GM18909 (cell line): ENCODE measurements around the gene SERPINF2.
"Not testable (repeated sequence)": the region's sequence is repeated elsewhere in the genome, so short reads cannot be mapped to it uniquely, and the experiment has no call there.

Experiments
- ATAC-seq: cut with Tn5 transposase; IDR thresholded peaks from one replicate; pipeline ENCODE4 v1.9.1; 2021; ENCODE audit warnings: mild to moderate bottlenecking; ENCODE audit not compliant: unreplicated experiment, poor library complexity

The SERPINF2 gene

GRCh38 chr17:1783834-1784611 is 41.4 kb downstream of the SERPINF2 start:
- no peak for ATAC-seq

DNA sequence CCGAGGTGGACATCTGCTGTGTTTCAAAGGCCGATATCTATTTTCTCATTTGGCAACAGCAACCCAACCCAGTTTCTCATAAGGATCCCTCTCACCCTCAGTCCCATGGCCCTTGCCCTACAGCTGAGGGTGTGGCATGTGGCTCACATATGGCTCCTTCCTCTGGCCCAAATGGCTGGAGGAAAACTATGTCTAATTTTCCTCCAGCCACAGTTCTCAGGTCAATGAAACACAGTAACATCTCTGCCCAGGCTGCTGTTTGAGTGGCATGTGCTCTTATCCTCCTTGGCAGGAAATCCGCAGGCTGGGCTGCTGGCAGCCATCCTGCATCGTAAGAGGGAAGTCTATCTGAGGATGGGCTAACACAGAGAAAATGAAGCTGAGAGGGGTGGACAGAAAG is 43.3 kb downstream of the SERPINF2 start:
- no peak for ATAC-seq

DNA sequence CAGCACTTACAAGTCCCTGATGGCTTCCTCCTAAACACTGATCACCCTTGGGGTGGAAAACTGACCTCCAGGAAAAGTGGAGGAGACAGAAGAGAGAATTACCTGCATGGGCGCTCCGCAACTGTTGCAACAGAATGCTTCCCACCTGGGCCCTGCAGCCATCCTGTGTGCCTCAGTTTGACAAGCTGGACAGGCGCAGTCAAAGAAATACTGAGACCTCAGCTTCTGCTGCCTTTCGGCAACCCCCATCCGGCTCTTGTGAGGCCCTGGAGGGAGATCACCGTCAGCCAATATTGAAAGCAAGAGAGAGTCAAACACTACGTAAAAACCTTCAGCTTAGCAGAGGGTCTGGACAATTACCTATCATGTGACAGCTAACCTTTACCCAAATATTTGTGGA is 44.0 kb downstream of the SERPINF2 start:
- no peak for ATAC-seq

DNA sequence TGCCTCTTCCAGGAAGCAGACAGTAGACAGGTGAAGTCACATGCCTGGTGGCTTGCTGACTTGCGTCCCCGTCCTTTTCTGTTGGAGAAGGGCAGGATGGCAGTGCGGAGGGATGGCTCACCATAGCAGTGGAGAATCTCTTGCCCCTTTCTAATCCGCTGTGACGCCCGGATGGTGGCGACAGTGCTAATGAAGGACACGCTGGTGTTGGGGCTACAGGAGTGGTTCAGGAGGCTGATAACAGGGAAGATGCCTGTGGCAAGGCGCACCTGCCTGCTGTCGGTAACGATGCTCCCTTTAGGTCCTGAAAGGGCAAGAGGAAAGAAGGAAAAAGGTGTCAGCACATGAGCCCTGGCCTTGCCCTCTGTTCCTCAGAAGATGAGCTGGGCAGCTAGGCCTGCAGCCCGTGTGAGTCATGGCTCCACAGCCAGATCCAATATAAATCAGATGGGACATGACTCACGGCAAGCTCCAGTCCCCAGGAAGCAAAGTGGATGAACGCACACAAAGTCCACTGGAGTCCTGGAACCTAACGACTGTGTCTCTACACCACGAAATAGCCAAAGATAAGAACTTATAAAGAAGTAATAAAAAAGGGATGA is 44.7 kb downstream of the SERPINF2 start:
- ATAC-seq = no peak

GRCh38 chr17:1789936-1790335 is 47.3 kb downstream of the SERPINF2 start:
- ATAC-seq = no peak

- no peak for ATAC-seq
Measured at GRCh38 chr17:1792495-1793446, 50.1 kb downstream of the SERPINF2 start.

DNA sequence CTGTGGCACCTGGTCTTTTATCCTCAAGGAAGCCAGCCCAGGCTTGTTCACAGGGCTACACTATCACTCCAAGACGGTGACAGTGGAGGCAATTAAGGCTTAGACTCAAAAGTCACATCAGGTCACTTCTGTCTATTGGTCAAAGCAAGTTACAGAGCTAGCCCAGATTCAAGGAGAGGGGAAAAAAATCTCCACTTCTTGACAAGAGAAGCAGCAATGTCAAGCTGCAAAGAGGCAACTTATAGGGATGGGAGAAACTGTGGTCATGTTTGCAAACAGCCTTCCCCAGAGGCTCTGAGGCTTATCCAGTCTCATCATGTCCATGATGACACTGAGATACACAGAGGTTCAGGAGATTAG is 50.8 kb downstream of the SERPINF2 start:
- no peak for ATAC-seq

DNA sequence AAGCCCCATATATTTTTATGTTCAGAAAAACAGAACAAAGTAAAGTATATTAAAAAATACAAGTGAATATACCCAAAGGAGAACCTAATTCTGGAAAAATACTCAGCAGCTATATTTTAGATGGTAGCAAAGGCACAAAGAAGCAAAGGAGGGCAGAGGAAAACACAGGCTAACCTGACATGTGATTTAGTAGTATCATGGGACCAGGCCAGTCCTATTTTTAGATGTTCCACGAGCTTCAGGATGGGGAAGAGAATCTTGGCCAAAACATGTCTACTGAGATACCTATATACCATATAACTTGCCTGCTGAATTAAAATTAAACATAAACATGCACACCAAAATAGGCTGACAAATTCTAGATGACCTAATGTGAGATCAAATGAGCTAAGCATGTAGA is 54.1 kb downstream of the SERPINF2 start:
- no peak for ATAC-seq

GRCh38 chr17:1797323-1797722 is 54.7 kb downstream of the SERPINF2 start:
- ATAC-seq = no peak

- not testable (repeated sequence) for ATAC-seq
Measured at GRCh38 chr17:1797846-1798245, 55.2 kb downstream of the SERPINF2 start.

DNA sequence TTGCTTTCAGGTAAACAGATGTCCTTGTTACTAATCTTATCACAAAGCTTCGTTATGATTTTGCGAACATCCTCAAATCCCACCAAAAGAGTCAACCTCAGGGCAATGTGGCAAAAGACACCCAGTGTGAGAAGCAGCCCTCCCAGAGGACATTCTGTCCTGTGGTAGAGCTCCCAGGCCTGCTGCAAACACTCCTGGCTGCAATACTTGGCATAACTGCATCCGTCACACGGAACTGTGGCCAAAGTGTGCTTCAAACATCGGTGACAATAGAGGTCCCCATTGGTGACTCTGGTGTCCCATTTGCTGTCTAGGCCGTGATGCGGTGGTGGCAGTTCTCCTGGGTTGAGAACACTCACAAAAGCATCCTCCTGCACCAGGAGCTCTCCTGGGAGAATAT is 57.6 kb downstream of the SERPINF2 start:
- ATAC-seq = no peak

DNA sequence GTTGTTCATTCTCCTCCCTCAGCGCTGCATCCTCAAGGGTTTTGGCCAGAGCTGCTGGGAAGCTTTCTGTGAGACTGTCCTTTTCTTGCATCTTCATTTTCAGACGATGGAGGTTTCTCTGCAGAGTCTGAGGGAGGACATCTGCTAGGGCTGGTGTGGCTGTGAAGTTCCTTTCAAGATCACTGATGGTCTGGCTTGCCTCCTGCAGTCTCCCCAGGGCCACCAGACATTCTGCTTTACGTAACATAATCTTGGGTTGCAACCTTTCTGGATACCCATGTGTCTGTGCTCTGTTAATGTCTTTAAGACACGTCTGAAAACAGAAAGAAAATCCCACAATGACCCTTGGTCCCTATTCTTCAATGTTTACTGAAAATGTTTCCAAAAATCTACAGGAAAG is 58.0 kb downstream of the SERPINF2 start:
- no peak for ATAC-seq

DNA sequence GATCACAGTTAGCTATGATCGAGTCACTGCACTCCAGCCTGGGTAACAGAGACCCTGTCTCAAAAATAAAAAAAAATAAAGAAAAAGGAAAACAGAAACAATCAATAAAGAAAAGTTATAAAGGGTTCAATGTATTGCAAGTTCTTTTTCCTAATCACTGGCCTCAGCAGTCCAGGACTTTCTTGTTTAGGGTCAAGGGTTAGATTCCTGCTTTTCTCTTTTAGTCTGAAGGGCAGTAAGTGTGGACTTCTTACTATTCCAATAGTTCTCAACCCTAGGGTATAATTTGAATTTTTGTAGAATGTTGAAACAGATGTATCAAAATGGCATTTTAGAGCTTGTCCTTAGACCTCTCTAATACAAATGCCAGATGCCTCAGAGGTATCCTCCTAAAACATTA is 59.8 kb downstream of the SERPINF2 start:
- ATAC-seq = no peak

DNA sequence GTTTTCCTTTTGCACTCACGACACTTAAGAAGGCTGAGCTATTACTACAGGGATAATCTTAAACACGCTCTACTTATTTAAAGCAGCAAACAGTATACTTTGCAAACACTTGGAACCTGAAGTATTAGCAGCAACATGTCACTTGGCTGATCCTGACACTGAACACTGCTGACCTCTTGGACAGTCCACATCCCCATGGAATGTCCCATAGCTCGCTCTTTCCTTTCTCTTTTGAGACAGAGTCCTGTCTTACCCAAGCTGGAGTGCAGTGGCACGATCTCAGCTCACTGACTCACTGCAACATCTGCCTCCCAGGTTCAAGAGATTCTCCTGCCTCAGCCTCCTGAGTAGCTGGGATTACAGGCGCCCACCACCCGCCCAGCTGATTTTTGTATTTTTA is 60.6 kb downstream of the SERPINF2 start:
- no peak for ATAC-seq
